Renal pelvis (tissue), 4 donors: Measurements from ENCODE around the gene CACTIN. TPM values are rescaled to one million over a fixed set of nuclear protein-coding genes. Genes with fewer than 3 reads are reported as not detected.
"Not testable (repeated sequence)": the region's sequence is repeated elsewhere in the genome, so short reads cannot be mapped to it uniquely, and the experiment has no call there.

ENCODE experiments used
- DNase-seq: peaks from one replicate; pipeline ENCODE4 v3.0.0-alpha.2; 2013
- polyA plus RNA-seq, 3 donors: library from polyadenylated mRNA; unstranded; fragments of 120-200 nt; gene quantifications; one replicate each; pipeline ENCODE4 v1.2.1, GENCODE V29; 2013; ENCODE audit not compliant: insufficient read length in 3 of 3

CACTIN gene
- polyA plus RNA-seq, 3 donors = 27.4 to 30.2 (median 30.0) TPM

DNA sequence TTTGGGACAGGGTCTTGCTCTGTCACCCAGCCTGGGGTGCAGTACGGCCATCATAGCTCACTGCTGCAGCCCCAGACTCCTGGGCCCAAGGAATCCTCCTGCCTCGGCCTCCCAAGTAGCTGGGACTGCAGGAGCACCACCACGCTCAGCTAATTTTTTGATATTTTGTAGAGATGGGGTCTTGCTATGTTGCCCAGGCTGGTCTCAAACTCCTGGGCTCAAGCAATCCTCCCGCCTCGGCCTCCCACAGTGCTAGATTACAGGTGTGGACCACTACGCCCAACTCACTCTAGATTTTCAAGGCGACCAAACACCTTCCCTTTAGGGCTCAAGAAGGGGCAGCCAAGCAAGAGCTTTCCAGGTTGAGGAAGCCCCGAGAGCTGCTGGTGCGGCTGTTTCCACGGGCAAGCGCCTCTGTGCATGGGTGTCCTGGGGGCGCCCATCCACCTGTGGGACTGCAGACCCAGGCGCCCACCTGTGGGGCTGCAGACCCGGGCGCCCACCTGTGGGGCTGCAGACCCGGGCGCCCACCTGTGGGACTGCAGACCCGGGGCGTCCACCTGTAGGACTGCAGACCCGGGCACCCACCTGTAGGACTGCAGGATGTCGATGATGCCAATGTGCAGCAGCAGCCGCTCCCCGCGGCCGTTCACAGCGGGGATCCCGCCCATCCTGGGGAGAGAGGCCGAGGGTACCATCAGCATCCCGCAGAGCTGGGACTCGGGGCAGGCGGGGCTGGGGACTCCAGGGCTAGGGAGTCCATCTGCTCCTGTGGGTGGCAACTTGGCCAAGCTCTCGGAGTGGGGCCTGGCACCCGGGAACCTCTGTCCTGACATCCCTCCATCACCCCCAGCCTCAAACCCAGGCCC is 21.7 kb upstream of the CACTIN start:
- DNase-seq = no peak

DNA sequence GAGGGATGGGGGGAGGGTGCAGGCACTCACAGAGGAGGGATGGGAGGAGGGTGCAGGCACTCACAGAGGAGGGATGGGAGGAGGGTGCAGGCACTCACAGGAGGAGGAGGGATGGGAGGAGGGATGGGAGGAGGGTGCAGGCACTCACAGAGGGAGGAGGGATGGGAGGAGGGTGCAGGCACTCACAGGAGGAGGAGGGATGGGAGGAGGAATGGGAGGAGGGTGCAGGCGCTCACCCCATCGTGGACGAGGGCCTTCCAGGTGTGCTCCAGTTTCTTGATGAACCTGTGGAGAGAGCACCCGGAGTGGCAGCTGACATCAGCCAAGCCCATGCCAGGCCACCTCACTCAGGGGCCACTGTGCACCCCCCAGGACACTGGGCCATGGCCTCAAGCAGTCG is 20.5 kb upstream of the CACTIN start:
- not testable (repeated sequence) for DNase-seq

DNA sequence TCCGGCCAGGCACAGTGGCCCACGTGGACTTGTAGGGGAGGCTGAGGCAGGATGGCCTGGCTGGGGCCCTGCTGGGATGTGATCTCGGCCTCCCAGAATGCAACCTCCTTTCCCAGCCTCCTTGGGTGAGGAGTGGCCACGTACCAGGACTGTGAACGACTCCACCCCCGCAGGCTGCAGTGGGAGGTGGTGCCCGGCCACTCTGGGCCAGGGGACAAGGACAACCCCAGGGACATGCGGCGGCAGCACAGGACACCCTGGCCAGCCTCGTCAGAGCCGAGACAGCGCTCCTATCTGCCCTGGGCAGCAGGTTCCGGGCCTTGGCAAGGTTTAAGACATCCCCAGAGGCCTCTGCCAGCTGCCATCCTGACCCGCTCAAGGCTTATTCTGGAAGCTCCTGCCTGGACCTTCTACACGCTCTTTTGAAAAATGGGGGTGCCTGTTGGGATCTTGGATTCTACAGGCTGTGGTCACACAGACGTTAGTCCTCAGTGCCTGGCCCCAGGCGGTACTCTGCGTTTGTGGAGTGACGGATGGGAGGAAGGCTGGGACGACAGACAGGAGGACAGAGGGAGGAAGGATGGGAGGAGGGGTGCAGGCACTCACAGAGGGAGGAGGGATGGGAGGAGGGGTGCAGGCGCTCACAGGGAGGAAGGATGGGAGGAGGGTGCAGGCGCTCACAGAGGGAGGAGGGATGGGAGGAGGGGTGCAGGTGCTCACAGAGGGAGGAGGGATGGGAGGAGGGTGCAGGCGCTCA is 19.9 kb upstream of the CACTIN start:
- no peak for DNase-seq

DNA sequence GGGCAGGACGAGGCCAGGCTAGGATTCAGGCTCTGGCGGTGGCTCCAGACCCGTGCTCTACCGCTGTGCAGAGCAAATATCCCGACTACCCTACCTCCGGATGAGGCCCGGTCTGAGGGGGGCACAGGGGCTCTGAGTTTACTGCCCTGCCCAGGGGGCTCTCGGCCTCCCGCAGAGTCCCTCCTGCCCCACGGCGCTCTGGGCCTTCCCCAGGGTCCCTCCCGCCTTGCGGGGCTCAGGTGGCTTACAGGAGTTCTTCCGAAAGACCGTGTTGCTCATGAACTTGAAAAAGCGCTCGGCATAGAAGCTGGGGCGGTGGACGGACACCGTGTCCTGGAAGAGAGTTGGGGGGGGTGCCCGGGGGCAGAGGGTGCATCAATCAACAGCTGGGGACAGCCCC is 19.1 kb upstream of the CACTIN start:
- DNase-seq = no peak

DNA sequence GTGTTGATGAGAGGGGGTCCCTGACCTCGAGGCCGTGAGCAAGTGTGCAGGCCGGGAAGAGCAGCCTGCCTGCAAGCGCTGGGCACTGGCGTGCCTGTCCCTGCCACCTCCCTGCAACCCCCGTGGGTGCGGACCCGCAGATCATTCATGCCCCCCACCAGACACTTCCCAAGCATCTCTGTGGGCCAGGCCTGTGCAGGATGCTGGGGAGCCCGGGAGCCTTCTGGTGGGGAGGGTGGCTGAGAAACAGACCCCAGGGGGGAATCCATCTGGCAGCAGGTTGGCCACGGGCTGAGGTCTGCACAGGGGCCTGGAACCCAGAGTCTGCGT is 18.4 kb upstream of the CACTIN start:
- no peak for DNase-seq

DNA sequence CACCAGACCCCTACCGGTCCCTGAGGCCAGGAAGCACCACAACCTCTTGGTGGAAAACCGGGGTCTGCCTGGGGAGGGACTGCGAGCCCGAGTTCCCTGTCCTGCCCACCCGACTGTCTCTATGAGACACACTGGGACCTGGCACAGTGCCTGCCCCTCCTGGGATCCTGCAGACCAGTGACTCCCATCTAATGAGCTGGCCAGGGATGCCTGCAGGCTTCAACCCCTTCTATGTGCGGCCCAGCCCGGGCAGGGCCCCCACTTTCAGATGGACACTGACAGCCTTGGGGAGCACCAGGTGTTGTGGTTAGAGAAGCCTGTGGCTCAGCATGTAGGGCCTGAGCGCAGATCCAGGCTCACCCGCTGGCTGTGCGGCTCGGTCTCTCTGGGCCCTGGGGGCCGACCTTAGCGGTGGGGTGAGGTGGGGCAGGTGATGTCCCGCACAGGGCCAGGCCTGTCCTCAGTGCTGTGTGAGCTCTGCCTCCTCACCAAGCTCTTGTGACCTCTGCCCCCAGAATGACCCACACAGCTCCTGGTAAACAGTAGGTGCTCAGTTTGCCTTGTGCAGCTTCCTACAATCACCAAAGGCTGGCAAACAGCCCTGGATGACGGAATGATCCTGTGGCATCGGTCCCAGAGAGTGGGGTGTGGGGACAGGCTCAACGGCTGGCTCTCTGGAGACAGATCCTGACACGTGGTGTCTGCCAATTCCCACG is 17.9 kb upstream of the CACTIN start:
- no peak for DNase-seq

DNA sequence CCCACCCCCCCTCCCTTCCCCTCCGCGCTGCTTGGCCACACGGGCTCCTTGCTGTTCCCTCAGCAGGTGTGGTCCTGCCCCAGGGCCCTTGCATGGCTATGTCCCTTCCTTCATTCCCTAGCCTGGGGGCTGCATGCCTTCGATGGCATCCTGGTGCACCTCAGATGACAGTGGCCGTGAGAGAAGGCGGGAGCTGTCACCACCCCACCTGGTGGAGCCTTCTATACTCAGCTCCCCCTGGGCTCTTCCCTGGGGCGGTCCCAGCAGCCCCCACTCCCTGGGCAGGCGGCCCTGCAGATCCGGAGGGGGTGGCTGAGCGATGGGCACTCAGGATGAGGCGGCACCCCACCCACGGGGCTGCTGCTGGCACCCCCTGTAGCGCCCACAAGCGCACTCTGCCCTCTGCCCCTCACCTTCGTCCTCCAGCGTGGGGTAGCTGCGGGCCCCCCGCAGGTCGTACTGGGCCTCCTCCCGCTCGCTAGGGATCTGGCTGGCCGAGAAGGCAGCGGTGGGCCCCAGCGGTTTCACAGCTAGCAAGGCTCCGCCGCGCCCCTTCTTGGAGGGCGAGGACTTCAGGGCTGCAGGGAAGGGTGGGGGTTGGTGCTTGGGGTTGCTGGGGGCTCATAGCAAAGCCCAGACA is 17.2 kb upstream of the CACTIN start:
- no peak for DNase-seq

DNA sequence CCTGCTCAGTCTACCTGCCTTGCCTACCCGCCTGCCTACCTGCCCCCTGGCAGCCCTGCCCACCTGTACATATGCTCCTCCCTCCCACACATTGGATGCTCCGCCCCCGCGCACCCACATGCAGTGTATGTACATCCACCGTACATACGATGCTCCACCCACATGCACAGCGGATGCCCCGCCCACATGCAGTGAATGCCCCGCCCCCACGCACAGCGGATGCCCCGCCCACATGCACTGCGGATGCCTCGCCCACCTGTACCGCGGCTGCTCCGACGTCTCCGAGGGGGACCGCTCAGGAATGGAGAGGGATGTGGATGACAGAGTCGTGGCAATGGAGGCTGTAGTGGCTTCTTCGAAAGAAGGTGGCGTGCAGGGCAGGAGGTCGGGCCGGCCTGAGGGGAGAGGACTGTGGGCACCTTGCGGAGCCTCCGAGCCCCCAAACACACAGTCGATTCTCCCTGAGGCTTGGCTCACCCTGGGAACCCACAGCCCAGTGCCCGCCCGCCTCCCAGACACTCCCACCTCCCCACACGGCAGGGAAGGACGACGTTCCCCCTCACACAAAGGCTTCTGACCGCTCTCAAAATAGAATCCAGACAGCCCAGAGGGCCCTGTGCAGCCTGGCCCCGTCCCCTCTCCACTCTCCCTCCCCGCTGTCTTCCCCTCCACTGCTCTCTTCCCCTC is 16.5 kb upstream of the CACTIN start:
- no peak for DNase-seq

DNA sequence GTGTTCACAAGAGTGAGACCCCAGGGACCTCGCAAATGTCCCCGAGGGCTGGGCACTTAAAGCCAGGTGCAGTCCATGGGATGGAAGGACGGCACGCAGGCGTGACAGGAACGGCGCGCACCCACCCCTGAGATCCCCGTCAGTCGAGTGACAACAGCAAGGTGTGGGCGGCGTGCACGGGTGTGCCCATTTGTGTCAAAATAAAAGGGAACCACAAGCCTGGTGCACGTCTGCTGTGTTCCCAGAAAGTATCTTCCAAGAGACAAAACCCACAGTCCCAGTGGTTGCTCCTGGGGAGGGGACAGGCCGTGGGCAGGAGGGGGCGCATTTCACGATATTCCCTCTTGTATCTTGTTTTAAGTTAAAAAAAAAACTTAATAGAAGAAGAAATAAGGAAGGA is 15.7 kb upstream of the CACTIN start:
- no peak for DNase-seq

DNA sequence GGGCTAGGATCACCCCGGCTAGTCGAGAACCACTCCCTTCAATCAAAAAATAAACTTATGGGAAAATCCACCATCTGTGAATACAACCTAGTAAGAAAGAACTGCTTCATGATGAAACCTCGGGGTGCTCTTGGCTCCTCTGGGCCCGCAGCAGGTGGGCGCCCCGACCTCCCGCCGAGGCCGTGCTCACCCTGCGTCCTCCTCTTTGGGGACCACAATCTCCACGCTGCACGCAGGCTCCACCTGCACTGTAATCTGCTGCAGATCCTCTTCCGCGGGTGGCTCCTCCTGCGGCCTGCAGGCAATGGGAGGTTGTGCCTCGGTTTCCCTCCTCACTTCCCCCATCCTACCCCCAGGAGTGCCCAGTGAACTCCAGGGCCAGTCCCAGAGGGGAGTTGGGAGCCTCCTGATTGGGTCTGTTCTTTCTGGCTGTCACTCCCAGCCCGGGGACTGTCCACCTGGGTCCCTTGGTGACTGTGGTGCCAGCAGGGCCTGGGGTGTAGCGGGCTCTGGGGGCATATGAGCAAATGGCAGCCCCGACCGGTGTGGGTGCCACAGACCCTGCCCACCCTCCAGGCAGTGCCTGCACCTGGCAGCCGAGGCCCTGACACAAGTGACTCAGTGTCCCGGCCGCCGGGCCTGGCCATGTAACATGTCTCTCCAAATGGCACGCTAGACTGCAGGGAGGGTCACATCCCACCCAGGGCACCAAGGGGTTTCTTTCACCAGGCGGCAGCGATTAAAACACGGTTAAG is 15.1 kb upstream of the CACTIN start:
- no peak for DNase-seq

DNA sequence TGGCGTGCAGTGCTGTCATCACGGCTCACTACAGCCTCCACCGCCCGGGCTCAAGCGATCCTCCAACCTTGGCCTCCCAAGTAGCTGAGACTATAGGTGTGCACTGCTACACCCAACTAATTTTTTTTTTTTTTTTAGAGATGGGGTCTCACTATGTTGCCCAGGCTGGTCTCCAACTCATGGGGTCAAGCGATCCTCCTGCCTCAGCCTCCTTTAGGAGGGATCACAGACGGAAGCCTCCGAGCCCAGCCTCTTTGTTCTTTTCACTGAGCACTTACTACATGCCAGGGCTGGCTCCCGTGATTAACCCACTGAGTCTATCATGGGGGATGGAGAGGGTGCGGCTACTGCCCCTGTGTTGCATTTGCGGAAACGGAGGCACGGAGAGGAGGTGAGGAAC is 12.9 kb upstream of the CACTIN start:
- DNase-seq = no peak

DNA sequence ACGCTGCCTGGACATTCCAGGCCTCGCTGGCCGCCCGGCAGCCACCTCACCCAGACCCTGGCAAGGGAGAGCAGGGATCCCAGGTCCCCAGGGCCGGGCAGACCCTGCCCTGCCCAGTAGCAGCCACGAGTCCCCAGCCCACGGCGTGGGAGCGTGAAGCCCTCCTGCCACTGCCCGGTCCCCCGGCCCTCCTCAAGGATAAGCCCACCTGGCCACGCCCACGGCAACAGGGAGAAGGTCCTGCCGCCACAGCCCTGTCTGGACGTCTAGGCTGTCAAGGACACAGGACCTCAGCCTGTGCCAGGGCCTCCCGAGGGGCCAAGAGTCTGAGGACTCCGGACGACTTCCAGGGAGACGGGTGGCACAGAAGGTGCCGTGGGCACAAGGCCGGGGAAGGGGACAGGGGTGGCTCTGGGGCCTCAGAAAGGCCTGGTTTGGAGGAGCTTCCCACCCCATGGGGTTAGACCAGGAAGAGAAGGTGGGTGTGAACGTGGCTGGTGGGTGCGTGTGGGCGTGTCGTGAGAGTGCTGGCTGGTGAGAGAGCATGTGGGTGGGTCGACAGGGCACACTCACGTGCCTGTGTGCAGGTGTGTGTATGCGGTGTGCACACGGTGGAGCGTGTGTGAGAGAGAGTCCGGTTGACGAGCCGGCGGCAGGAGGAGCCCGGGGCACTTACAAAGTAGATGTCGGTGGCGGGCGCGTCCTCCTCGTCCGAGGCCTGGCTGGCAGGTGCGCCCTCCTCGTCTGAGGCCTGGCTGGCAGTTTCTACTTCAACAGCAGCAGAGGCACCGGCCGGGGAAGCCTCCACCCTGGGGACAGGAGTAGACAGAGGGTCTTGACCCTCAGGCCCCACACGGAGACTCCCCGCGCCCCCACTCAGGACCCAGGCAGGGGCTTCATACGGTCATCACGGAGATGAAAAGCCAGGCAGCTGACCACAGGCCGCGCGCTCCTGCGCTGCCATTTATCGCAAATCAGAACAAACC is 11.9 kb upstream of the CACTIN start:
- DNase-seq = no peak

DNA sequence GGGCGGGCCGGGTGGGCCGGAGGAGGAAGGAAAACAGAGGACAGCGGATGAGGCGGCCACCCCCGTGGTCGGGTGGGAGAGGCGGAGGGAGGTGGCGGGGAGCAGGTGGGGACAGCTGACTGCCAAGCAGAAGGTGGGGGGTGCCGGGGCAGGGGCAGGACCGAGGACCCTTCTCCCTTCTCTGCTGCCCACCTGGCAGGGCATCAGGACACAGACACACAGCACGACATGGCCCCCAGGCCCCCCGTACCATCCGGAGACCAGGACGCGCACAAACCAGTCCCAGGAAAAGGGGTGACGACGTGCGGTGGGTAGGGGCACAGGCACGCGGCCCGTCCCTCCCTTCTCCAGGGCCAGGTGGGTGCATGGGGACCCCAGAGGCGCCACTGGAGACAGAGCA is 11.0 kb upstream of the CACTIN start:
- DNase-seq = no peak

DNA sequence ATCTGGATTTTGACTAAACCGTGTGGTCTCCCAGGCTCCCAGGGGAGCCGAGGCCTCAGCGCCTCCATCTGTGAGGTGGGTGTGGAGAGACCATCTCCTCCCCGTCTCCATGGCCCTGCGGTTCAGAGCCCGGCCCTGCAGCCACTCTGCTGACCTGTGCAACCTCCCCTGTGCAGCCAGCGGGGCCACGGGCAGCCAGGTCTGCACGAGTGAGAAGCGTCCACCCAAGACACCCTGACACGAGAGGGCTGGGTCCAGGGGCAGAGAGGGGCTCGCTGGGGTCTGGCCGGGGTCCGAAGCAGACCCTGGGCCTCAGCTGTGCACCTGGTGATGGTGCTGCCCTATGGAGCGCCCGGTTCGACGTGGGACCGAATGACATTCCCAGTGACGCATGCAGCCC is 10.4 kb upstream of the CACTIN start:
- DNase-seq = no peak

DNA sequence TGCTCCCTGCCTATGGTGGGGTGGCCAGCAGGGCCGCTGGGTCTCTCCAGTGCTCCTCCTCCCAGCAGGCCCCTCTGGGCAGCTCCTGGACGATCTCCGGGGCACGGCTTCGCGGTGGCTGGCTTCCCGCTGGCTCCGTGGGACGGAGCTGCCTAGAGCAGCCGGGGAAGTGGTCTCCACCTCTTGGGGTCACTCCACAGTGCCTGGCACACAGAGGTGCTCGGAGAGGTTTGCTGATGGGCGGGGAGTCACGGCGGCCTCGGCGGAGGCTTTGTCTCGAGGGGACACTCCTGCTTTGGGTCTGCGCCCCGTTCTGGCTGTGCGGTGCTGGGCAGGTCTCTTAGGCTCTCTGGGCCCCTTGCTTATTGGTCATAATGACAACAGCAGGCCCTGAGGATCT is 9.9 kb upstream of the CACTIN start:
- no peak for DNase-seq

DNA sequence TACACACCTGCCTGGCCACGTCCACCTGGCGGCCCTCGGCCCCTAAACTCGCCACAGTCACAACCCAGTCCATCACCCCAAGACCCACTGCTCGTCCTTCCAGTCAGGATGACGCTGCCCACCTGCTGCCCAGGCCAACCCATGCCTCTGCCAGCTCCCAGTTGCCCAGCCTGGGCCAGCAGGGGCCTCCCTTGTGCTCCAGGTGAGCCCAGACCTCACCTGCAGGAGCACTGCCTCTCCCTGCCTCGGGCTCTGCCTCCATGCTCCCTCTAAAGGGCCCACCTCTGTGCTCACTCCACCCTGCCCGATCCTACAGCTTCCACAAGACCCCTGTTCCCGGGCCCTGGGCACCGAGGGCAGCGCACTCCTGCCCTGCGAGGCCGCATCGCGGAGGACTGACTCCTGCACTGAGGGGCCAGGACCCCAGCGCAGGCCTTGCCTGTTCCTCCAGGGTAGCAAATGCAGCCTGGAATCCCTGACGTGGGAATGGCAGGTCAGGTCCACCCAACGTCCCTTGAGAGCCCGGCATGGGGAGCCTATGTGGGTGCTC is 8.0 kb upstream of the CACTIN start:
- no peak for DNase-seq

DNA sequence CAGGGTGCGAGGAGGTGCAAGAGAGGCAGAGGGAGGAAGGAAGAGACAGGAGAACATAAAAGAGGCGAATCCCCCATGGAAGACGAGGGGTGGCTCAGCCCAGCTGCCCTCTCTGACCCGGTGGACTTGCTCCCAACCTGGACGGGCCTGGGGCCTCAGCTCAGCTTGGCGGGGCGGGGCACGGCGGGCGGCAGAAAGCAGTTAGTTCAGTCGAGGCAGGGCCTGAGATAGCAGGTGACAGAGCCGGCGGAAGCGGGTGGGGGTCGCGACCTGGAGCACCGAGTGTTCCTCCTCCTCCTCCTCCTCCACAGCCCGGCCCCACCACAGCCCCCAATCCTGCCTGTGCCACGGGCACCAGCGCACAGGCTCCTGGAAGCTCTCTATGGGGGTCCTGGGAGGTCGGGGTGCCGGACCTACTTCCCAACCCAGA is 7.0 kb upstream of the CACTIN start:
- DNase-seq = no peak

DNA sequence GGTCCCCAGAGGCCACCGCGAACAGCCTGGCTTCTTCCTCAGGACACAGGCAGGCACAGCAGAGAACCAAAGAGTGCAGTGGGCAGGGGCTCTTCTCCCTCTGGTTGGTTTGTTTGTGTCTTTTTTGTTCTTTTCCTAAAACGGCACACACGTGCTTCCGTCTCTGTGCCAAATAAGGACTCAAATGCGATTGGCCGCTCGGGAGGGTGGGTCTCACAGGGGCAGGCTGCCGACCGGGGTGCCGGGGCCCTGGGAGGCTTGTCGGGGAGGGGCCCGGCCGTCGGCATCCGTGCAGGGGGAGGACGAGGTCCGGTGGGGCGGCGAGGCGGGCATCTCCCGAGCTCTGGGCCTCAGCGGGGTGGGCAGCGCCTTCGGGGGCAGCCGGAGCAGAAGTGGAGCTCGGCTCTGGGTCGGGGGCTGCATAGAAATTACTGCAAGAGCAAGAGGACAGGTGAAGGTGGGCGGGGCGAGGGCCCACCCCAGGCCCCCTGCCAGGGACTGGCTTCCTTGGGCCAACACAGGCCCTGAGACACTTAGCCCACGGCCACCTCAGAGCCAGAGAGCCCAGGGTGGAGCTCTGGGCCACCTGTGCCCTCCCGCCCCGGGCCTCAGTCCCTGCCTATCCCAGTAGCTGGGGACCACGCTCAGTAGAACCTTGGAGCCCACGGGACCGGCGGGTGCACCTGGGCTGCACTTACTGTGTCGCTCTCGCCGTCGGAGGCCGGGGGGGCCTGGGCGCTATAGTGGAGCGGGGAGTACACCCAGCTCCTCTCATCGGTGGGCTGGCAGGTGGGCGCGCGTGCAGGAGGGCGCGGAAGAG is 6.4 kb upstream of the CACTIN start:
- no peak for DNase-seq
